ENCODE data around the gene FAM180B. TPM values are rescaled to one million over a fixed set of nuclear protein-coding genes. Genes with fewer than 3 reads are reported as not detected.
"Not testable (repeated sequence)": the region's sequence is repeated elsewhere in the genome, so short reads cannot be mapped to it uniquely, and the experiment has no call there.

Gene FAM180B
- total and polyA plus RNA-seq, 11 donors = 0.15 to 1.3 (median 0.27) TPM; not detected in 4

- peaks cover 0 to 98% (median 79%) of the 10 kb centered on the region in 9 donors for H3K36me3 ChIP-seq
- no peaks in the 10 kb centered on the region for H3K27me3 ChIP-seq
- peaks cover 0 to 12% (median 3%) of the 10 kb centered on the region in 12 donors for H3K4me1 ChIP-seq
- intact Hi-C loops (cut with DNase I) = no loop called here
- ATAC-seq (no peak), DNase-seq (no peak)
- H3K4me3 ChIP-seq = no peak overlapping the region
- H3K9me3 ChIP-seq = no peaks in the 10 kb centered on the region
- no peak overlapping the region for H3K27ac ChIP-seq
- TF ChIP-seq POLR2A (IDR thresholded peaks at IDR 0.05) = no peak
- no peak for TF ChIP-seq CTCF (IDR thresholded peaks at IDR 0.05)
- WGBS, 4 donors = 78 to 88% (median 84%) methylated on average over 2 of the region's 2 CpGs
Measured at GRCh38 chr11:47620836-47621378, 34.4 kb downstream of the FAM180B start.

GRCh38 chr11:47626234-47626633 lies 39.8 kb downstream of the FAM180B start:
- DNase-seq (no peak), ATAC-seq (no peak)
- Histone ChIP-seq H3K36me3 (peaks cover 3 to 100% (median 100%) of the 10 kb centered on the region in 9 donors), H3K4me3 (no peak overlapping the region), H3K27me3 (no peaks in the 10 kb centered on the region), H3K27ac (no peak overlapping the region), H3K9me3 (no peaks in the 10 kb centered on the region), H3K4me1 (peaks cover 0 to 6% (median 0%) of the 10 kb centered on the region in 12 donors)
- WGBS, 4 donors = 91 to 98% (median 97%) methylated on average over 8 of the region's 8 CpGs
- no peak for TF ChIP-seq CTCF (IDR thresholded peaks at IDR 0.05)
- no peak for TF ChIP-seq POLR2A (IDR thresholded peaks at IDR 0.05)
- intact Hi-C loops (cut with DNase I) = no loop called here

- Histone ChIP-seq H3K36me3 (peaks cover 3 to 100% (median 97%) of the 10 kb centered on the region in 9 donors), H3K9me3 (no peaks in the 10 kb centered on the region), H3K27me3 (no peaks in the 10 kb centered on the region), H3K27ac (no peak overlapping the region), H3K4me1 (peaks cover 0 to 6% (median 0%) of the 10 kb centered on the region in 12 donors), H3K4me3 (no peak overlapping the region)
- TF ChIP-seq POLR2A (IDR thresholded peaks at IDR 0.05) (no peak), CTCF (IDR thresholded peaks at IDR 0.05) (no peak)
- DNase-seq = no peak
- no peak for ATAC-seq
- 73 to 83% (median 79%) methylated on average over 4 of the region's 4 CpGs for WGBS, 4 donors
- intact Hi-C loops (cut with DNase I) = no loop called here
Measured at GRCh38 chr11:47628026-47628425, 41.5 kb downstream of the FAM180B start.

GRCh38 chr11:47631473-47631872 lies 45.0 kb downstream of the FAM180B start:
- no peaks in the 10 kb centered on the region for H3K9me3 ChIP-seq
- TF ChIP-seq POLR2A (IDR thresholded peaks at IDR 0.05) (no peak), CTCF (IDR thresholded peaks at IDR 0.05) (no peak)
- no peaks in the 10 kb centered on the region for H3K27me3 ChIP-seq
- no peak for DNase-seq
- WGBS, 4 donors = 36 to 43% (median 42%) methylated on average over 5 of the region's 5 CpGs
- no peak for ATAC-seq
- no peak overlapping the region for H3K4me3 ChIP-seq
- H3K27ac ChIP-seq = no peak overlapping the region
- H3K4me1 ChIP-seq = peaks cover 0 to 6% (median 0%) of the 10 kb centered on the region in 12 donors
- intact Hi-C loops (cut with DNase I) = no loop called here
- H3K36me3 ChIP-seq = peaks cover 3 to 100% (median 94%) of the 10 kb centered on the region in 9 donors

- intact Hi-C loops (cut with DNase I); H3K27ac ChIP-seq; ATAC-seq; H3K27me3 ChIP-seq; H3K9me3 ChIP-seq; H3K4me3 ChIP-seq; DNase-seq: not testable (repeated sequence)
- WGBS, 4 donors = 88 to 96% (median 94%) methylated on average over 11 of the region's 11 CpGs
- Histone ChIP-seq H3K4me1 (peaks cover 0 to 12% (median 8%) of the 10 kb centered on the region in 12 donors), H3K36me3 (peaks cover 0 to 84% (median 78%) of the 10 kb centered on the region in 9 donors)
Measured at GRCh38 chr11:47636331-47636730, 49.9 kb downstream of the FAM180B start.

All from heart left ventricle (tissue), 16 donors.